Measurements from ENCODE around the gene LILRA6. TPM values are rescaled to one million over a fixed set of nuclear protein-coding genes. Genes with fewer than 3 reads are reported as not detected.

LILRA6 gene
- total and polyA plus RNA-seq, 2 of the 13 experiments (the other 11 are each of a cell fraction or from before 2014, with no cell fraction given): not detected

- TF ChIP-seq SRSF9 (IDR thresholded peaks at IDR 0.05; ENCODE audit: borderline replicate concordance, insufficient read depth, low read depth, low read length, poor library complexity, severe bottlenecking) (no peak), HMGA1 (CRISPR knock-in tag; conservative IDR thresholded peaks at IDR 0.05) (no peak), BRF2 (CRISPR knock-in tag; IDR thresholded peaks at IDR 0.05) (no peak), ZNF510 (CRISPR knock-in tag; IDR thresholded peaks at IDR 0.05; ENCODE audit: low read depth) (no peak), PBX3 (CRISPR knock-in tag; IDR thresholded peaks at IDR 0.05; ENCODE audit: borderline replicate concordance) (no peak), GPN1 (CRISPR knock-in tag; IDR thresholded peaks at IDR 0.05; ENCODE audit: borderline replicate concordance) (no peak), TFDP1 (CRISPR knock-in tag; IDR thresholded peaks at IDR 0.05; ENCODE audit: borderline replicate concordance) (no peak), POLR2A (IDR thresholded peaks at IDR 0.05; ENCODE audit: insufficient read depth in 1 of 2, low read depth in 2 of 2, low read length in 2 of 2) (peak; percentile 69 to 73), ZNF850 (CRISPR knock-in tag; conservative IDR thresholded peaks at IDR 0.05) (no peak), ZNF75D (CRISPR knock-in tag; IDR thresholded peaks at IDR 0.05; ENCODE audit: borderline replicate concordance) (no peak), CREM (IDR thresholded peaks at IDR 0.05) (no peak), CREM (CRISPR knock-in tag; IDR thresholded peaks at IDR 0.05) (no peak), ZNF430 (CRISPR knock-in tag; IDR thresholded peaks at IDR 0.05) (peak; percentile 30; the same call in 1 of the 2 replicates), BCL3 (CRISPR knock-in tag; IDR thresholded peaks at IDR 0.05) (no peak; the same call in 1 of the 2 replicates), ERF (CRISPR knock-in tag; IDR thresholded peaks at IDR 0.05) (peak; percentile 56; the same call in 1 of the 2 replicates), ZNF251 (CRISPR knock-in tag; IDR thresholded peaks at IDR 0.05) (no peak), ZNF354B (CRISPR knock-in tag; IDR thresholded peaks at IDR 0.05) (no peak), ZNF598 (CRISPR knock-in tag; IDR thresholded peaks at IDR 0.05; ENCODE audit: borderline replicate concordance) (no peak), POLR2AphosphoS5 (IDR thresholded peaks at IDR 0.05; ENCODE audit: low read depth, low read length) (peak; percentile 72), ISL2 (CRISPR knock-in tag; IDR thresholded peaks at IDR 0.05) (no peak; the same call in 1 of the 2 replicates), STAG1 (CRISPR knock-in tag; IDR thresholded peaks at IDR 0.05) (no peak), RBM22 (optimal IDR thresholded peaks at IDR 0.05; ENCODE audit: low read length) (no peak), ZNF513 (CRISPR knock-in tag; conservative IDR thresholded peaks at IDR 0.05) (no peak)
Measured at GRCh38 chr19:54191011-54191810, 51.4 kb downstream of the LILRA6 start, which contains the start of gene TSEN34 (continued).

All from HepG2 (cell line).